ENCODE data around the gene NUAK1.

Gene NUAK1

GRCh38 chr12:106088246-106088808 is 50.4 kb downstream of the NUAK1 start:
- H3K79me2 ChIP-seq (ENCODE audit: insufficient read depth, low read length) = no peaks in the 10 kb centered on the region
- no peaks in the 10 kb centered on the region for H3F3A ChIP-seq (ENCODE audit: insufficient read depth)
- H3K9ac ChIP-seq (ENCODE audit: low read length) = no peak overlapping the region
- H4K20me1 ChIP-seq (ENCODE audit: low read depth, low read length) = no peaks in the 10 kb centered on the region
- H3K36me3 ChIP-seq (ENCODE audit: low read length) = no peaks in the 10 kb centered on the region
- H3K27me3 ChIP-seq (ENCODE audit: low read length) = no peaks in the 10 kb centered on the region
- H3K4me3 ChIP-seq (ENCODE audit: insufficient read depth, low read length, poor library complexity, severe bottlenecking) = no peak overlapping the region
- H2AFZ ChIP-seq (ENCODE audit: low read depth, low read length, severe bottlenecking) = no peak overlapping the region
- H3K4me2 ChIP-seq (ENCODE audit: low read depth, low read length, poor library complexity, severe bottlenecking) = no peak overlapping the region
- TF ChIP-seq CTCF (IDR thresholded peaks at IDR 0.05; ENCODE audit: insufficient read depth, low read length, poor library complexity, severe bottlenecking) (no peak), EZH2phosphoT487 (conservative IDR thresholded peaks at IDR 0.05; ENCODE audit: low read length) (no peak)
- no peaks in the 10 kb centered on the region for H3K9me2 ChIP-seq (replicated peaks; ENCODE audit: insufficient read depth, low read length)
- no peaks in the 10 kb centered on the region for H3K9me3 ChIP-seq (ENCODE audit: insufficient read depth, low read length)
- H3K27ac ChIP-seq (ENCODE audit: low read depth, low read length) = no peak overlapping the region

GRCh38 chr12:106086696-106087095 is 52.1 kb downstream of the NUAK1 start:
- no peak overlapping the region for H3K27ac ChIP-seq (ENCODE audit: low read depth, low read length)
- no peak overlapping the region for H2AFZ ChIP-seq (ENCODE audit: low read depth, low read length, severe bottlenecking)
- no peaks in the 10 kb centered on the region for H3K27me3 ChIP-seq (ENCODE audit: low read length)
- no peaks in the 10 kb centered on the region for H4K20me1 ChIP-seq (ENCODE audit: low read depth, low read length)
- H3K9ac ChIP-seq (ENCODE audit: low read length) = no peak overlapping the region
- TF ChIP-seq CTCF (IDR thresholded peaks at IDR 0.05; ENCODE audit: insufficient read depth, low read length, poor library complexity, severe bottlenecking) (no peak), EZH2phosphoT487 (conservative IDR thresholded peaks at IDR 0.05; ENCODE audit: low read length) (no peak)
- no peak overlapping the region for H3K4me2 ChIP-seq (ENCODE audit: low read depth, low read length, poor library complexity, severe bottlenecking)
- no peaks in the 10 kb centered on the region for H3K79me2 ChIP-seq (ENCODE audit: insufficient read depth, low read length)
- H3K4me3 ChIP-seq (ENCODE audit: insufficient read depth, low read length, poor library complexity, severe bottlenecking) = no peak overlapping the region
- H3K9me2 ChIP-seq (replicated peaks; ENCODE audit: insufficient read depth, low read length) = no peaks in the 10 kb centered on the region
- H3K9me3 ChIP-seq (ENCODE audit: insufficient read depth, low read length) = no peaks in the 10 kb centered on the region
- H3F3A ChIP-seq (ENCODE audit: insufficient read depth) = no peaks in the 10 kb centered on the region
- H3K36me3 ChIP-seq (ENCODE audit: low read length) = no peaks in the 10 kb centered on the region

- Histone ChIP-seq H2AFZ (ENCODE audit: low read depth, low read length, severe bottlenecking) (no peak overlapping the region), H3F3A (ENCODE audit: insufficient read depth) (no peaks in the 10 kb centered on the region), H3K4me3 (ENCODE audit: insufficient read depth, low read length, poor library complexity, severe bottlenecking) (no peak overlapping the region), H3K9ac (ENCODE audit: low read length) (no peak overlapping the region), H3K27me3 (ENCODE audit: low read length) (no peaks in the 10 kb centered on the region), H4K20me1 (ENCODE audit: low read depth, low read length) (no peaks in the 10 kb centered on the region), H3K36me3 (ENCODE audit: low read length) (no peaks in the 10 kb centered on the region), H3K27ac (ENCODE audit: low read depth, low read length) (no peak overlapping the region), H3K4me2 (ENCODE audit: low read depth, low read length, poor library complexity, severe bottlenecking) (no peak overlapping the region), H3K9me3 (ENCODE audit: insufficient read depth, low read length) (no peaks in the 10 kb centered on the region), H3K79me2 (ENCODE audit: insufficient read depth, low read length) (no peaks in the 10 kb centered on the region), H3K9me2 (replicated peaks; ENCODE audit: insufficient read depth, low read length) (no peaks in the 10 kb centered on the region)
- TF ChIP-seq EZH2phosphoT487 (conservative IDR thresholded peaks at IDR 0.05; ENCODE audit: low read length) (no peak), CTCF (IDR thresholded peaks at IDR 0.05; ENCODE audit: insufficient read depth, low read length, poor library complexity, severe bottlenecking) (no peak)
These were observed 53.5 kb downstream of the NUAK1 start for GRCh38 chr12:106085213-106085612.

All from SU-DHL-6 (cell line).